RWPE2 (cell line): ENCODE data around the gene HUS1.

Experiments
- ATAC-seq: fragments of 200-7000 bp; cut with Tn5 transposase; 3 replicates; pipeline ENCODE4 v1.9.1; 2021; ENCODE audit warnings: low read depth
- DNase-seq: peaks from one replicate; pipeline ENCODE4 v3.0.0-alpha.2; 2020; ENCODE audit warnings: low spot score
- H3K27ac ChIP-seq: fragments of 450-650 bp; 2 replicates; pipeline ENCODE4 v1.5.1; 2017; ENCODE audit warnings: mild to moderate bottlenecking; ENCODE audit not compliant: poor library complexity, severe bottlenecking
- H3K27me3 ChIP-seq: fragments of 250-450 bp; sonication (Bioruptor Pico); 2 replicates; pipeline ENCODE4 v1.5.1; 2021; ENCODE audit warnings: mild to moderate bottlenecking, moderate library complexity; ENCODE audit not compliant: insufficient read depth, poor library complexity, severe bottlenecking
- H3K36me3 ChIP-seq: fragments of 250-450 bp; sonication (Bioruptor Pico); 2 replicates; pipeline ENCODE4 v1.5.1; 2020; ENCODE audit warnings: low read depth, mild to moderate bottlenecking, moderate library complexity
- H3K4me1 ChIP-seq: fragments of 250-450 bp; sonication (Bioruptor Pico); 2 replicates; pipeline ENCODE4 v1.5.1; 2021; ENCODE audit warnings: mild to moderate bottlenecking, moderate library complexity; ENCODE audit not compliant: insufficient read depth, poor library complexity, severe bottlenecking
- H3K4me3 ChIP-seq: fragments of 250-450 bp; sonication (Bioruptor Pico); 2 replicates; pipeline ENCODE4 v1.5.1; 2021; ENCODE audit warnings: mild to moderate bottlenecking, moderate library complexity; ENCODE audit not compliant: severe bottlenecking
- H3K9me3 ChIP-seq: fragments of 250-450 bp; sonication (Bioruptor Pico); 2 replicates; pipeline ENCODE4 v1.5.1; 2021; ENCODE audit warnings: mild to moderate bottlenecking, moderate library complexity; ENCODE audit not compliant: severe bottlenecking
- TF ChIP-seq, protein P1 (sequence below): fragments of 450-650 bp; IDR thresholded peaks from one replicate; pipeline ENCODE4 v1.5.1; 2017; ENCODE audit warnings: mild to moderate bottlenecking, moderate library complexity; ENCODE audit not compliant: poor library complexity, severe bottlenecking

The HUS1 gene

DNA sequence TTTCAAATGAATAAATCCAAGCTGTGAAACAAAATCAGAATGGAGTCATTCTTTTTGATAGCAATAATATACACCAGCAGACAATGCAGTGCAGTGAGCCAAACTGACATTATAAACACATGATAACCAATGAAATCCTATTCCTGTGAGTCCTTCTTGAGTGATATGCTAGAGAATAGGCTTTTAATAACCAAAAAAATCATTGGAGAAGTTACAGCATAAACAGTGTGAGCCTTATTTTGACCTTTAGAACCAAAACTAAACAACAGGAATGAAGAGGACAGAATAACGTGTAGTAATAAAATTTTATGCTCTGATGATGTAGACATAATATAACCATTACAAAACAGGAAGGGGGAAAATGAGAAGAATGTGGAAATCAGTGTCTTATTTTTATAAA, 8.7 kb downstream of the HUS1 start:
- no peaks in the 10 kb centered on the region for H3K9me3 ChIP-seq
- TF ChIP-seq, protein P1, sequence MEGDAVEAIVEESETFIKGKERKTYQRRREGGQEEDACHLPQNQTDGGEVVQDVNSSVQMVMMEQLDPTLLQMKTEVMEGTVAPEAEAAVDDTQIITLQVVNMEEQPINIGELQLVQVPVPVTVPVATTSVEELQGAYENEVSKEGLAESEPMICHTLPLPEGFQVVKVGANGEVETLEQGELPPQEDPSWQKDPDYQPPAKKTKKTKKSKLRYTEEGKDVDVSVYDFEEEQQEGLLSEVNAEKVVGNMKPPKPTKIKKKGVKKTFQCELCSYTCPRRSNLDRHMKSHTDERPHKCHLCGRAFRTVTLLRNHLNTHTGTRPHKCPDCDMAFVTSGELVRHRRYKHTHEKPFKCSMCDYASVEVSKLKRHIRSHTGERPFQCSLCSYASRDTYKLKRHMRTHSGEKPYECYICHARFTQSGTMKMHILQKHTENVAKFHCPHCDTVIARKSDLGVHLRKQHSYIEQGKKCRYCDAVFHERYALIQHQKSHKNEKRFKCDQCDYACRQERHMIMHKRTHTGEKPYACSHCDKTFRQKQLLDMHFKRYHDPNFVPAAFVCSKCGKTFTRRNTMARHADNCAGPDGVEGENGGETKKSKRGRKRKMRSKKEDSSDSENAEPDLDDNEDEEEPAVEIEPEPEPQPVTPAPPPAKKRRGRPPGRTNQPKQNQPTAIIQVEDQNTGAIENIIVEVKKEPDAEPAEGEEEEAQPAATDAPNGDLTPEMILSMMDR, result no peak
- H3K27ac ChIP-seq, result no peak overlapping the region
- no peaks in the 10 kb centered on the region for H3K4me1 ChIP-seq
- H3K36me3 ChIP-seq, result peaks cover 91% of the 10 kb centered on the region
- no peak overlapping the region for H3K4me3 ChIP-seq
- no peak for DNase-seq
- H3K27me3 ChIP-seq, result no peaks in the 10 kb centered on the region
- ATAC-seq, result no peak

DNA sequence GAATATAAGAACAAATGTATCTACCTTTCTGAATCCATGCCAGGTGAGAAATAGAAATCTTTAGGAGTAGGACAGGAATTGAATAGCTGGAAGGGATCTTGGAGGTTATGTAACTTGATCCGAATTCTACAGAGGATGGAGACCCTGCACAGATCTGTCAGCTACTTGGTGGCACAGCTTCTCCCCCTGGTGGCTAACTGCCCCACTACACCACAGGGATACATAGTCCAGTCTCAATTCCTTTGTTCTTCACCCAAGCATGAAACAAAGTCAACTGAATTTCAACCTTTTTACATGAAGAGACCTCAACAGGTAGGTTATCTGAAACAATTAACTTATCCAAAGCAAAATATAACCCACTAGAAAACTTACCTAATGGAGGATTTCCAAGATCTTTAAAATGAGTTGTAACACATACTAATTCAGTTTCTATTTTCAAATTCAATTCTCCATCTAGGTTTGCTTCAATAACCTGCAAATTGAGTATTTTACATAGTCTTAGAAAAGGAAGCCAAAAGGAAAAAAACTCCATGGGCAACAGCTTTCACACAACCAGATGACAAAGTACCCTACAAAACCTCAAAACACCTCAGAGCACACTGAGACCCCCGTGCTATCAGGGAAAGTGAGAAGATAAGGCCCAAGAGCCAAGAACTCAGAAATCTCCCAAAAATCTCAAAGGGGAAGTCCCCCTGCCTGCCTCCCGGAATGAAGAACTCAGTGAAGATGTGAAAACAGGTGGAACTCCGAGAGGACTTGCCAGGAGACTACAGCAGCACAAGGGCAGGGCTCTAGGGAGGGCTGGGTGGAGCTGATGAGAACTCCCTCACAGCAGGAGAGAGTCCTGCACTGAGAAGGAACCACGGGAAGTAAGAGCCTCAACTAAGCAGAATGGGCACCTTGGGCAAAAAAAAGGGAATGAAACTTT, 10.3 kb downstream of the HUS1 start:
- Histone ChIP-seq H3K4me1 (no peaks in the 10 kb centered on the region), H3K9me3 (no peaks in the 10 kb centered on the region), H3K27ac (no peak overlapping the region), H3K36me3 (peaks cover 90% of the 10 kb centered on the region), H3K4me3 (no peak overlapping the region), H3K27me3 (no peaks in the 10 kb centered on the region)
- peak; percentile 67; the same call in 2 of the 3 replicates for ATAC-seq
- DNase-seq, result no peak
- TF ChIP-seq, protein P1, result peak; percentile 79

DNA sequence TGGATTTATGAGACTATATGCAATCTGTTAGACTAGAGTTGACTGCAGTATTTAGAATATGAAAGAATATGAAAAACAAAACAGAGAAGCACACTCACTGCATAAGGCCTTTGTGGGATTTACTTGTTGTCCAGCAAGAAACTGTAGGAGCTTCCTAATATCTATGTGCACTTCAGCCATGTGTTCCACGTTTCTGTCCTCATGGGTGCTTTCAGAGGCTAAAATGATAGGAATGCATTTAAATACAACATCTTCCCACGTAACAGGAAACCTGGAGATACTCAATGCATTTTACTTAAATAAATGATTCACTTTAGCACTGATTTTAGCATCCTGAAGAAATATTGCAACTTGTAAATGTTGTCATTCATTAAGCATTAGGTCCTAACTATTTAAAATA, 11.7 kb downstream of the HUS1 start:
- TF ChIP-seq, protein P1, result no peak

DNA sequence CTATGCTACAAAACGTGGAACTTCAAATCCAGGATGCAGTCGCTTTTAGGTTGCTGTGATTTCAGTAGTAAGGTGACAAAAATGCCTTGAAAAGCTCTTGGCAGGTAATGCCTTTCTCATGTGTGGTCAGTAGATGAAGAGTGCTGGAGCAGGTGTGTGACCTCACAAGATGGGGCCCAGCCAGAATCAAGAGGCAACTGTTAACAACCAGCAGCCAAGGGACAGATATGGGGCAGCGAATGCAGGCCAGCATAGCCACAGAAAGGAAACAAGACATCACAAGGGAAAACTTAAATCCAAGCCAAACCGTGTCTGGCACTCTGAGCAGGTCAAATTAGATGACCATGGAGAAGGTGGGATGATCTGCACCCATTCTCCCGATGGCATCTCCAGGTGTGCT, 12.3 kb downstream of the HUS1 start:
- H3K27ac ChIP-seq, result no peak overlapping the region
- no peaks in the 10 kb centered on the region for H3K4me1 ChIP-seq
- no peaks in the 10 kb centered on the region for H3K9me3 ChIP-seq
- no peaks in the 10 kb centered on the region for H3K27me3 ChIP-seq
- H3K36me3 ChIP-seq, result peaks cover 87% of the 10 kb centered on the region
- ATAC-seq (no peak), DNase-seq (no peak)
- no peak overlapping the region for H3K4me3 ChIP-seq
- TF ChIP-seq, protein P1, result no peak

More for the DNA sequence above, 11.7 kb downstream of the HUS1 start:
- no peak for ATAC-seq
- Histone ChIP-seq H3K27ac (no peak overlapping the region), H3K4me3 (no peak overlapping the region), H3K4me1 (no peaks in the 10 kb centered on the region), H3K9me3 (no peaks in the 10 kb centered on the region), H3K36me3 (peaks cover 89% of the 10 kb centered on the region), H3K27me3 (no peaks in the 10 kb centered on the region)
- no peak for DNase-seq

DNA sequence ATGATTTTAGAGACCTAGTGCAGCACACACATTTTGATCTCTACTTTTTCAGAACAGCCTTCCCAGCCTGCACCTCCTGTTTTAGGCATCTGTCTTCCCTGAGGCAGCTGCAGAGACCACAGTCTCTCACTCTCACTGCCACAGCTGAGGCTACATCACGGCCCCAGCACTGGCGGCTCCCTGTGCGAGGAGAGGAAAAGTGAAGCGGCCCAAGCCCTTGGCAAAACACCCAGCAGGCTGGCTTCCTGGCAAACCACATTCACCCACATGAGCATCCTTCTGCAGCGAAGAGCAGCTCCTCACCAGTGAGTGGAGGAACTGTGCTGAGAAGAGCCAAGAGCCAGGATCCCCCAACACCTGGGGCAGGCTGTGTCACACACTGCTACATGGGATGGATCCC, 14.0 kb downstream of the HUS1 start:
- DNase-seq, result no peak
- Histone ChIP-seq H3K36me3 (peaks cover 82% of the 10 kb centered on the region), H3K4me1 (no peaks in the 10 kb centered on the region), H3K27ac (no peak overlapping the region), H3K27me3 (no peaks in the 10 kb centered on the region), H3K9me3 (no peaks in the 10 kb centered on the region), H3K4me3 (no peak overlapping the region)
- ATAC-seq, result no peak
- TF ChIP-seq, protein P1, result no peak
